Cortex of kidney (tissue), 1 donor: ENCODE data around the gene HOXA5.

Experiments
- DNase-seq: peaks from one replicate; lab custom pipeline; 2025; lab: John Stamatoyannopoulos, UW

HOXA5 gene

DNA sequence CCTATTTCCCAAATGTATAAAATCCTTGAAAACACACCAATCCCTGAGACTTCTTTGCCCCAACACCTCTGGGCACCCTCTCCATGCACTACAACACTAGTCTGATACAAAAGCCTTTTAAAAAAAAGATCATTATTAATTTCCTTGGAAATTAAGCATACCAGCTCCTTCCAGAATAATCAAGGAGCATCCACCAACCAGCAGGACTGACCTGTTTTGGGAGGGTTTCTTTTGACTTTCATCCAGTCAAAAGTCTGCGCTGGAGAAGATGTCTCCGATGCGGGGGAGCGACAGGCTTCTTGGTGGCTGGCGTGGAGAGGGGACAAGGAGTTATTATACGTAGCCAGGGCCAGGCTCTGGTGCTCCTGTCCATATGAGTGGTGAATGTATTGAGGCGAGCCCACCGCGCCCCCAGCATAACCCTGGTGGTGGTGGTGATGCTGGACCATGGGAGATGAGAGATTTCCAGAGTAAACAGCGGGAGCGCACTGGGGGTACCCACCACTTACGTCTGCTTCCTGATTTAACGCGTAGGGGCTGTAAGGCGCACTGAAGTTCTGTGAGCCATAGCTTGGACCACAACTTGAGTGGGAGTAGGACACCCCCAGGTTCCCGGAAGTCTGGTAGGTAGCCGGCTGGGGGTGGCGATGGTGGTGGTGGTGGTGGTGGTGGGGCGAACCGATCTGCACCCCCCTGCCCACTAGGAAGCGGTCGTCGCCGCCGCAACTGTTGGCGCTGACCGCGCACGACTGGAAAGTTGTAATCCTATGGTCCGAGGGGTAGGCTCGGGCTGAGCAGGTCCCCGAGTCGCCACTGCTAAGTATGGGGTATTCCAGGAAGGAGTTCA is 48.2 kb downstream of the HOXA5 start:
- DNase-seq, result no peak

DNA sequence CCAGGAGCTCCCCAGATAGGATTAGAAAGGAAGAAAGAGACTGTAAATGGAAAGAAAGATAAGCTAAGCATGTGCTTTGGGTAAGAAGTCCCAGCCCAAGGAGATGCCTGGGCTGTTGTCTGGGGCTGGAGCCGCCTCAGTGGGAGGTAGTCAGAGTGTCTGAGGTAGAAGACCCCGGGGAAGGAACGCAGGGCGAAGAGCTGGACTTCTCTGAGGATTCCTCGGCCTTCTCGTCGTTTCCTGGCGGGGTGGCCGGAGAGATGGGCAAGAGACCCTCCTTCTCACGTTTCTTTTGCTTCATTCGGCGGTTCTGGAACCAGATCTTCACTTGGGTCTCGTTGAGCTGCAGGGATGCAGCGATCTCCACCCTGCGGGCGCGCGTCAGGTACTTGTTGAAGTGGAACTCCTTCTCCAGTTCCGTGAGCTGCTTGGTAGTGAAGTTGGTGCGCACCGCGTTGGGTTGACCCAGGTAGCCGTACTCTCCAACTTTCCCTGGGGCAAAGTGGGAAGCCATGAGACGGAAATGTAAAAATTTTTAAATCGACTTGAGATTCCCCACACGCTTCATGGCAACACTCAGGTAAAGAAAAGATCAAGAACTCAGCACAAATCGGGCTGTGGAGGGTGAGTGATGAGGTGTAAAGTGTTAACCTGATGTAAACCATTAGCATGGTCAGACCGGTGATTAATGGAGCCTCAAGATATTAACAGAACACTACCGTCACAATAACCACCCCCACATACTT is 49.0 kb downstream of the HOXA5 start:
- DNase-seq, result no peak

DNA sequence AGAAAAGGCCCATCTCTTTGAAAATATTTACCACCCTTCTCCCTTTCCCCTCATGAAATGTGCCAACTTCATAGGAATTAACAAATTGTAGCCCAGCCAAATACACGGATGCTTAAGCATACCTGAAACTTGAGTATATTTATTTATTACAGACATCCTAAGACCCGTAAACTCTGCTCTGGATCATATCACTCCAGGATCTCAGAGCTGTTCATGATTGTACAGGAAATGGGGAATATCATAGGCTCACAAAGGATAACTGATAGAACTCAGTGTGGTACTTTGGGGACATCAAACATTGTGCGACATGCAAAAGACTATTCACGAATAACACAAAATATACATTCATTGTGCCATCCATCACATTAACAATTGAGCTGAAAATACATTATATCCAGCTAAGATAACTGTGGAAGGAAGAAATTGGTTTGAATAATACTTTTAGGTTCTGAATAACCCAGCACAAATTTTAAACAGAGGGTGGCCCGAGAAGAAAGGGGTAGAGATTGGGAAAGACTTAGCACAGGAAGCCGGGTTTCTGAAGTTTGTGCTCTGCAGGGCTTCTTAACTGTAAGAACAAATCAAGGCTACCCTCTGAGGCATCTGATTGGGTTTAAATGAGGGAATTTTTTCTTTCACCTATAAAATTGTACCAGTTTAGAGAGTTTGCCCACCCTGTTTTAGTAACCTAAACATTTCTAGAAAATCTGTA is 50.1 kb downstream of the HOXA5 start:
- no peak for DNase-seq

DNA sequence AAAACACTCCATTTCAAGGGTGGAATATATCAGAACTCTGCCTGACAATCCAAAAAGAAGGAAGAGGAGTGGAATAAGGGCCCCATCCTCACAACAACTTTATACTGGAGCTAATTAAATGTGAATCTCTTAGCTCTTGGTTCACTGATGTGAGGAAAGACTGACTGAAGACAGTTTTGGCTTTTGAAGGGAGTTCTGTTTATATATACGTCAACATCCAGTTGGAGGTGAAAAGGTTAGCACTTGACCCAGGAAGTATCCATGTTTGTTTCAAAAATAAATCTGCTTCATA is 50.7 kb downstream of the HOXA5 start:
- DNase-seq, result no peak

DNA sequence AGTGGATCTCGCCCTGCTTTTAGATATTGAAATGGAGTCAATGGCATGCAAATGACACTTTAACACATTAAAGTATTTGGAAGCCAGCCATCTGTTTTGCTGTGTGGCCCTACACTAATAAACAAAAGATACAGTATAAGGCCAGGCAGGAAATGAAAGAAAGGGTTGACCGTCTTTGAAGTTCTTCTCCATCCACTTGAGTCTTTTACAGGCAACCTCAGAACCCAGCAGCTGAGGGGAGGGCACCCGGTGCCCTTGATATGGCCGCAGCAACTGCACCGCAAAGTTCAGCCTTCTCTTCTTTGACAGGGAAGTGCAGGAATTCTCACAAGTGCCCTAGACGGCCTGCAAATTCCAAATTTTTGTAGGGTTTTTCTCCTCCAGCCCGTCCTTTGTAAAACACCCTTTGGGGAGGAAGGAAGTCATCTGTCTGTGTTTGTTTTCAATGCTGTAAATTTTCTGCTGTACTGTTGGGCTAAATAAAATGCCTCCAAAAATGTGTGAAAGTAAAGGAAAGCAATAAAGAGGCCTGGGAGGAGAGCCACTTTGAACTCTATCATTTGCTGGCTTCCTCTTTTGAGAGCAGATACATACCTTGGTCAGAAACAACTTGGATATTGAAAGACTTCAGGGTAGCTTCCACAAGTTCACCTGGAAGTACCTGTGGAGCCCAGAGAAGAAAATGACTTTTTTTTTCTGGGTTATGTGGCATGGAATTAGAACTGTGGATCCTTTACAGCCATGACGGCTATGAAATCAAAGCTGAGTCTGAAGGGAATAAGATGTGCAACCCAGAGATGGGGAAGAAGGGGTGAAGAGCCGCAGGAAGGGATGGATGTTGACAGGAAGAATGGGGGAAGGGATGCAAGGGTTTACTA is 51.3 kb downstream of the HOXA5 start:
- DNase-seq, result no peak

DNA sequence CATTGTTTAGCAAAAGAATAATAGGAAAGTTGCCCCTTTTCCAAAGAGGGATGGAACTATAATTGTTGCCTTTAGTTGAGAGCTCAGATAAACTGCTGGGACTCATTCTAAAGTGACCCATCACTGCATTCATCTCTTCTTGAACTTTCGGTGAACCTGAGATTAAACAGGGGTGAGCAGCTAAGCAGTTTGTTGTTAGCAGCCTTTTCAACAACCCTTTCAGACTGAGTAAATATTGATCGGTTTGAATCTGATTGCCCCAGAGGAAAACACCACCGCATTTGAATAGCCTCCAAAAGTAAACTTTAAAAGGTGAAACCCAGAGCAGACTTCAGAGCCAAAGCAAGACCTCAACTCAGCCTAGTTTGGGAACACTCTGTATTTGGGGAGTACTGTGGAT is 52.4 kb downstream of the HOXA5 start:
- DNase-seq, result no peak
